ENCODE data around the gene CFAP299.

GRCh38 chr4:80507077-80507476 lies 171.5 kb downstream of the CFAP299 start:
- no peak for TF ChIP-seq CTCF (IDR thresholded peaks at IDR 0.05)
- no peak for TF ChIP-seq EZH2 (IDR thresholded peaks at IDR 0.05; ENCODE audit: borderline replicate concordance, insufficient read depth, low read depth, low read length, poor library complexity, severe bottlenecking)
